Stimulated activated CD4-positive, alpha-beta T cell treated with anti-CD3 and anti-CD28 coated beads, TNF-alpha, amount 100 ng/mL, for 48 hours (primary cell): ENCODE data around the gene SUN1.
"Not testable (repeated sequence)": the region's sequence is repeated elsewhere in the genome, so short reads cannot be mapped to it uniquely, and the experiment has no call there.

Experiments used
- DNase-seq, 3 donors: peaks; one replicate each; pipeline ENCODE4 v3.0.0-alpha.2; 2020; ENCODE audit warnings: low read depth in 3 of 3

Gene SUN1

DNA sequence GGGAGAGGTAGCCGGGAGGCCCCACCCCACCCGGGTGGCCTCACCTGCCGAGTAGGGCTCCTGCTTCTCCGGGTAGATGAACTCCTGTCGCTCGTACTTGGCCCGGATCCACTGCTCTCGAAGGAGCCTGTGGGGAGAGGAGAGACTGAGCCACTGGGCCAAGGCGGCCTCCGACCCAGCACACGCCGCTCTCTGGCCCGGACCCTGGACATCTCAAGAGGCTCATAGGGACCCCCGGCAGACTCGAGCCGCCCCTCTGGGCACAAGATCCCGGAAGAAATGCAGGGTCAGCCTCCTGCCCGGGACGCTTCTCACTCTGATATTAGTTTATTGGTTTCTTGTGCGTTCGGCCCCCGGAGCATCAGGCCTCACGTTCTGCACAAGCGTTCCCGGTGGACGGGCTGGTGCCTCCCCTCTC, 87.7 kb downstream of the SUN1 start:
- no peak for DNase-seq

DNA sequence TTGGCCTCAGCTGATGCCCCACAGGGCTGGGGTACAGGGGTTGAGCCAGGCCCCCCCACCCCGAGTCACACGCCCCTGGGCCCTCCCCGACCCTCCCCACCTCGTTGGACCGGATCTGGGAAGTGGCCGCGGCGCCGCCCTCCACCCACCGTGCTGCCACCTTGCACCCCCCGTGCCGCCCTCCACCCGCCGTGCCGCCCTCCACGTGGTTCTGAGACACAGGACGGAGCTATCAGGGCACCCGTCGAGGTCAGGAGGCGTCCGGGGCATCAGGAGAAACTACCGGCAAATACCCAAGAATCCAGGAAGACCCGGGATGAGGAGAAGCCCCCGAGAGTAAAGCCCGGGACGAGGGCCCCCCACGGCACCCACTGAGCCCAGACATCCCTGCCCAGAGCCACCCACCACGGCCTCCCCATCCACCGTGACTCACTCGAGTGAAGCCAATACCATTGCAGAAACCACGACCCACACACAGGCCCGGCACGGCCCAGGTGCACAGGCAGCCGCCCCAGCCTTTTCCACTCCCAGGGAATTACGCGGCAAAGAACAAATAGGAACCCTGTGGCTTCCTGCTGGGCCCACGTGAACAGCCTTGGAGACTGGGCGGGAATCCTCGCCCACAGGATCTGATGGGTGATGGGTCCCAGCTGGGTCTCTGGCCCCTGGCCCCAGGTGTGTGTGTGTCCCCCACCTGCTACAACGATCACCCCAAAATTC, 88.2 kb downstream of the SUN1 start:
- no peak for DNase-seq

DNA sequence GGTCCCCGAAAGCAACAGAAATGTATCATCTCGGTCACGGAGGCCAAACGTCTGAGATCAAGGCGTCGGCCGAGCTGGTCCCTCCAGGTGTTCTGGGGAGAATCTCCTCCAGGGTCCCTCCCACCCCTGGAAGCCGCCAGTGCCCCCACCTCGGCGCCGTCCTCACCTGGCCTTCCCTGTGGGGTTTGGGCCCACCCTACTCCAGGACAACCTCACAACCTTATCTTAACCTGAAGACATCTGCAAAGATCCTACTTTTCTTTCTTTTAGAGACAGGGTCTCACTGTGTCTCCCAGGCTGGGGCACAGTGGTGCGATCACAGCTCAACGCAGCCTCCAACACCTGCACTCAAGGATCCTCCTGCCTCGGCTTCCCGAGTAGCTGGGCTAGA, 88.8 kb downstream of the SUN1 start:
- DNase-seq = no peak

DNA sequence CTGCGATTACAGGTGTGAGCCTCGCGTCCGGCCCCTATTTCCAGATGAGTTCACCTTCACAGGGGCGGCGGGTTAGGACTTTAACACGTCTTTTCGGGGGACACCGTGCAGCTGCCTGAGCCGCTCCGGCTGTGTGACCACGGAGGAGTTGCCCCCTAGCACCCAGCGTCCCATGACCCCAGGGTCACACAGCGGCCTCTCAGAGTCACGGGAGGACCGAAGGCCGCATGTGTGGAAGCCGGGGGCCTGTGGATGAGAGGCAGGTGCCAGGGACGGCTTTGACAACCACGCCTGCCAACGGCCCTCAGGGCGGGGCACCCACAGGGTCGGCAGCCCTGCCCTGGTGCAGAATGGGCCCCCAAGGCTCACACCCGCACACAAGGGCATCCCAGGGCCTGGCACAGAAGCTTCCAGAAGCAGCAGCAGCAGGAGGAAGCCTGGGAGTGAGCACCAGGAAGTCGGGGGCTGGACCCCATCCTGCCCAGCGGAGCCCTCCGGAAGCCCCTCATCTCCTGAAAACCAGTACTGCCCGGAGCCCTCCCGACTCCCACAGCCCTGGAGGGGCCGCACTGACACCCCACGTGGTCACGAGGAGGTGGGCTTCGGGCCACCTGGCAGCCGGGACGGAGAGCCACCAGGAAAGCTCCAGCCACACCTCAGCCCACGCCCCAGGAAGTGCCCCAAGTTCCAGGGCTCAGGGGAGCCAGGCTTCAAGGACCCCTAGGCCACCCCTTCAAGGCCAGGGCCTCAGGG, 89.5 kb downstream of the SUN1 start:
- DNase-seq = no peak

DNA sequence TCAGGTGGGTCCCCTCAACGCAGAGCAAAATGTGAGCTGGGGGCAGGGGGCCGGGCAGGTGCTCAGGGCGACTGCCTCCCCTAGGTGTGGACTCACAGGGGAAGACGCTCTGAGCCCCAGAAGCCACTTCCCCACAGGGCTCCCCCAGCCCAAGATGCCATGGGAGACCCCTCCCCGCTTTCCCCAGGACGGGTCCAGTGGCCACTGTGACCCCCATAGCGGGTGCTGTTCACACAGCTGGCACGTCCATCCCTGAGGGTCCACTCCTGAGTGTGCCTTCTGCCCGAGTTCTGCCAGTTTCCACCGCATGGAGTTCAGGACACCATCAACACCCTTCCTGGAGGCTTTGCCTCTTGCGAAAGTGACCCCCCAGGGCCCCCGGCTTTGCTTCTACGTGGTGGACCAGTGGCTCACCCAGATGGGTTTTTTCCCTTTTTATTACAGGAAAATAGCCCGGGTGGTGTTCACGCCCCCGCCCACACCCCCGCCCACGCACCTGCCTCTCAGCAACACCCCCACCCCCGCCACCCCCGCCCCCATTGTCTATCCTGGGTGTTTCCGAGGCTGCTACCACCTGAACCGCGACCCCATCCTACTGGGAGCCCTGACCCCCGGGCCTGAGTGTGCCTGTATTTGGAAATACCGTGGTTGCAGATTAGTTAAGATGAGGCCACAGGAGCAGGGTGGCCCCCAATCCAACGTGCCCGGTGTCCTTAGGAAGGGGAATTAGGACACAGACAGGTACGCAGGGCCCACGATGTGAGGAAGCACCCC, 90.2 kb downstream of the SUN1 start:
- DNase-seq = no peak

DNA sequence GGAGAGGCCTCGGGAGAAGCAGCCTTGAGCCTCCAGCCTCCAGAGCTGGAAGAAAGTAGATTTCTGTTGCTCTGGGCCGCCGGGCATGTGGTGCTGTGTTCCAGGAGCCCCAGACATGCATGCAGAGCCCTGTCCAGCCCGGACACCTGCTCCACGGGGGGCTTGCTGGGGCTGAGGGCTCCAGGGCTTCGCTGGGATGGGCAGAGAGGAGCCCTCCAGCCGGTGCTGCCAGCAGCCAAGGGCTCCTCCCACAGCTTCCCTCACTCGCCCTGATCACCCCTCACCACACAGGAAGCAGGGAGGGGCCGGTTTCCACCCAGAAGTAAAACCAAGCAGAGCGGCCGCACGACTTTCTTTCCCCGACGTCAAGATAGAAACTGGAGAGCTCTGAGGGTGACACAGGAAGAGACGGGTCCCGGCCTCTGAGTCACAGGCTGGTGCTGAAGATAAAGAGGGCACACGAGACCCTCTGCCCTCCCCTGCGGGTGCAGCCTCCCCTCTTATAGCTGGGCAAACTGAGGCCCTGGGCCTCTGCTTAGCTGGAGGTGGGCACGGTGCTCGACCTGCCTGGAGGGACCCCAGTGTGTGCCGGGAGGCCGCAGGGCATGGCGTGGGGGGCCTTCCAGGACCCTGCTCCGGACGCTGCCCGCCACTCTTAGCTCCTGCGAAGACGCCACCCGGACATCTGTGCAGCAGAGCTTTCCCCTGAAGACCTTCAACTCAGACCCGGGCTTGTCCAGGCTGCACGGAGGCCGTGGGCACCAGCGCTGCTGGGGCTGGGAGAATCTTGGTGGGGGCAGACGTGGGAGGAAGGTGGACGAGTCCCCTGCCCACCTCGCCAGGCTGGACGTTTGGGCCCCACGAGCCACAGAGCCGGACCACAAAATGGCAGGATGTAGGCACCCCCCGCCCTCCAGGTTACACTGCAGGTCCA, 91.1 kb downstream of the SUN1 start:
- DNase-seq = peak; percentile 87 to 90 (median 89)

DNA sequence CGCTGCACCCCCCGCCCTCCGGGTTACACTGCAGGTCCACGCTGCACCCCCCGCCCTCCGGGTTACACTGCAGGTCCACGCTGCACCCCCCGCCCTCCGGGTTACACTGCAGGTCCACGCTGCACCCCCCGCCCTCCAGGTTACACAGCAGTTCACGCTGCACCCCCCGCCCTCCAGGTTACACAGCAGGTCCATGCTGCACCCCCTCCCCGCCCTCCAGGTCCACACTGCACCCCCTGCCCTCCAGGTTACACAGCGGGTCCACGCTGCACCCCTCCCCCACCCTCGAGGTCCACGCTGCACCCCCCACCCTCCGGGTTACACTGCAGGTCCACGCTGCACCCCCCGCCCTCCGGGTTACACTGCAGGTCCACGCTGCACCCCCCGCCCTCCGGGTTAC, 91.8 kb downstream of the SUN1 start:
- DNase-seq = not testable (repeated sequence)
